GM18508 (cell line): ENCODE measurements around the gene JADE1.

Experiments used
- ATAC-seq: cut with Tn5 transposase; IDR thresholded peaks from one replicate; pipeline ENCODE4 v1.9.1; 2021; ENCODE audit warnings: moderate number of reproducible peaks; ENCODE audit not compliant: insufficient read depth, unreplicated experiment

JADE1 gene

DNA sequence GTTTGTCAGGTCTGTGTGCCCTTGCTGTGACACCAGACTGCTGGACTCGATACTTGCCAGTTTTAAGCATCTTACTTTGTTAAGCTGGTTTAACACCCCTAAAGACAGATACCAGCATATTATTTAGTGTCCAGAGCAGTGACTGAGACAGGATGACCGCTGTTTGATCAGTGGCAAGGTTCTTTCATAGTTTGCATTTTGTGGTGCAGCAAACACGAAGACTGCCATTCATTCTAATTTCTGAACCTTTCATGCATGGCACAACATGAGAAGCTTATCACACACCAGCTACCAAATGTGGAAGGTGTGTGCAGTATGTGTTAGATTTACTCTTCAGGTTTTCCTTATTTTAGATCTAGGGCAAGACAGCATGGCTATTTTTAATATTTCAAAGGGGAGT is 28.2 kb downstream of the JADE1 start:
- ATAC-seq, result no peak

DNA sequence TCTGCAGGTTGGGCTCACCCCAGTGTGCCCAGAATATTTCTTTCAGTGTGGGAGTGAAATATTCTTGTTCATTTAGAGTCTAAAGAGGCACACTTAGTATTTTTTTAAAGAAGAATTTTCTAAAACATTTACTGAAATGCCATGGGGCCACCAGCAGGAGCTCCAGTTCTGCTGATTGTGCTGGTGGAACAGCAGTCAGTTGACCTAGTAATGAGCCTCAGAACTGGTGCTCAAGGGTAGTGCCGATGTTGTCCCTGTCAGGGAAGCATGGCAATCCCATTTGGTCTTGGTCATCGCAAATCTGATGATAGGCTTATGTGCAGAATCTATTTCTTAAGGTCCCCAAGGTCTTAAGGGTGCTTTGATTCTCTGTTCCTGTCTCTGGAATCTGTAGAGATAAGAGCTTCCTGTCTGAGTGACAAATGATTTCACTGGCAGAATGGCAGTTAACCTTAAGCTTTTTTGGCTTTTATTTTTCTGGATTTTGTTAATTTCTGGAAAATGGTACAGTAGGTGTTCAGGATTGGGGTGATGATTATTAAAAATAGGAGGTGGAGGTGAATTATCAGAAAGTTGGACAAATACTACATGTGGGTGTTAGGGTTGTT is 31.3 kb downstream of the JADE1 start:
- no peak for ATAC-seq

GRCh38 chr4:128841402-128841801 is 31.9 kb downstream of the JADE1 start:
- ATAC-seq, result no peak

- no peak for ATAC-seq
Observed at GRCh38 chr4:128844931-128845330, 35.4 kb downstream of the JADE1 start.

- ATAC-seq, result no peak
Observed at GRCh38 chr4:128846063-128846462, 36.6 kb downstream of the JADE1 start.

DNA sequence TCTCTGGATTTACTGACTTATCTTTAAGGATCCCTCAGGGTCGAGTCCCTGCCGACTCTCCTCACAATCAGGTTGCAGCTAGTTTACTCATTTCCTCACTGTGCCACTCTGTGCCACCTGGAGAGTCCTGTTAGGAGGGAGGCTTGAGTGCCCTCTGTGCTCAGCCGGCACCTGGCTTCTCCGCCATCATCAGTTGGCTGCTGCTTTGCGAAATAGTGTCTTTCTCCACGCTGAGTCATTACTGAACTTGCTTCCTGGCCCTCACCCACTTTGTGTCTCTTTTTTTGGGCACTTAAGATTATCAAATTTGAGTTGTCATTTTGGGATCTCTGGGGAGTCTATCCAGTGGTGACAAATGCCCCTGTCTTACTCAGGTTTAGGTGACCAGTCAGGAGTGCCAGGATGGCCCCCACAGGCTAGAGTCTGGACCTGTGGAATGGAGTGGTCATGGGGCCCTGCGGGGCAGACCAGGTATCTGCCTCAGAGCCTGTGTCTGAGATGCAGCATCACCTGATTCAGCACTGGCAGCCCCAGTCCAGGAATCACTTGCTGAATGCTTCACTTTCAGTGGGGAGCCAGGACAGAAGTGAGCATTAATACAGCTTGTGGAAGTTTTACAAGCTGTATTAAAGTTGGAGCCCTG is 37.7 kb downstream of the JADE1 start:
- no peak for ATAC-seq

GRCh38 chr4:128848461-128848860 is 39.0 kb downstream of the JADE1 start:
- no peak for ATAC-seq

GRCh38 chr4:128850252-128850651 is 40.8 kb downstream of the JADE1 start:
- no peak for ATAC-seq

DNA sequence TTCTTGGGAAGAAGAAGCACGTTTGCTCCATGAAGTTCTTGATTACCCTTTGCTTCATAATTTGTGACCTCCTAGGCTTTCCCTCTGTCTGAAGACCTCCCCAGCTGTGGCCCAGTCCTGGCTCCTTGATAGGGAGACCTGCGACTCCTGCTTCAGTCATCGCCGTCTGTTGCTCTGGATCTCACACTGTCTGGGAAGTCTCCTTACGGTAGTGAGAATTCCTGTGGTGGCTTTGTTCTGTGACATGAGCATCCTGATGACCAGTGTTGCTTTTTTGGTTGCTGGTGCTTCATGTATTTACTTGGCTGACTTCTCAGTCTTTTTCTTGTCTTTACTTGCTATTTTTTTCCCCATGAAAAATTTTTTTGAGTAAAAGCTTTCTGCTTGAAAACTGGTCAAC is 44.2 kb downstream of the JADE1 start:
- no peak for ATAC-seq

DNA sequence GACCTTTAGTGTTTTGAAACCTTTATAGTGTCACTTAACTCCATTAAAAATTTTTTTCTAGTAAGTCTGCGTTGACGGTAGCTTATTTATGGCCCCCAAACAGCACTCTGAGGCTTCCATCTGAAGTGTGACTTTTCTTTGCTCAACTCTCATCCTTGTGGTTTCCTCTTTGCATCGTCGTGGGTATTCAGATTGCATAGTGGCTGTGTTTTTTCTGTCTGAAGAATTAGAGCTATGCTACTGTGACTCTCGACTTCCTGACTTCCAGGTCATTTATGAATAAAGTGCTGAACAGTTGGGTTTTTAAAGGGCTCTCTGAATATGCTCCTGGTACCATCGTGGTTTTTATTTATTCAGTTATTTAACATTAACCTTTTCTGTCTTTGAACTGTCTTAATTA is 44.9 kb downstream of the JADE1 start:
- peak; percentile 75 for ATAC-seq

DNA sequence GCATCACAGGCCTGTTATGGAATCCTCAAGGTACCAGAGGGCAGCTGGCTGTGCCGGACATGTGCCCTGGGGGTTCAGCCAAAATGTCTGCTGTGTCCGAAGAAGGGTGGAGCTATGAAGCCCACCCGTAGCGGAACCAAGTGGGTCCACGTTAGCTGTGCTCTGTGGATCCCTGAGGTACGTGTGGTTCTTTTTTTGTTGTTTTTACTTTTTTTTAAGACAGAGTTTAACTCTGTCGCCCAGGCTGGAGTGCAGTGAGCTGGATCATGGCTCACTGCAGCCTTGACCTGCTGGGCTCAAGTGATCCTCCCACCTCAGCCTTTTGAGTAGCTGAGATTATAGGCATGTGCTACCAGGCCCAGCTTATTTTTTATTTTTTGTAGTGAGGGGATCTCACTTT is 46.1 kb downstream of the JADE1 start:
- no peak for ATAC-seq

DNA sequence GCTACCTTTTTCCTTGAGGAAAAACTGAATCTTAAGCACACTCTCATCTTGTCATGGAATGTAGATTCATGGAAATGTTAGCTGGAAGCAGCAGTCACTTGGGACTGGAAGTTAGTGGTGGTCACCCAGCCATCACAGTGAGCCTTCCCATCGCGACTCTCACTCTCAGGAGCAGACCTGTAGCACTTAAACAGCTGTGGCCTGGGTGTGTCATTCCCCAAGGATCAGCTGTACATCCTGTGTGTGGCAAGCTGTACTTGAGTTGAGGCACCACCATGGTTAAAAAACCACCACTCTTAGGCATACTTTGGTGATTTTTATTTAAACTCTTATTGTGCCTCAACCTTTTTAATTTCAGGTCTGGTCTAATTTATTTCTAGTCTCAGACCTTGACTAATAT is 46.7 kb downstream of the JADE1 start:
- no peak for ATAC-seq

DNA sequence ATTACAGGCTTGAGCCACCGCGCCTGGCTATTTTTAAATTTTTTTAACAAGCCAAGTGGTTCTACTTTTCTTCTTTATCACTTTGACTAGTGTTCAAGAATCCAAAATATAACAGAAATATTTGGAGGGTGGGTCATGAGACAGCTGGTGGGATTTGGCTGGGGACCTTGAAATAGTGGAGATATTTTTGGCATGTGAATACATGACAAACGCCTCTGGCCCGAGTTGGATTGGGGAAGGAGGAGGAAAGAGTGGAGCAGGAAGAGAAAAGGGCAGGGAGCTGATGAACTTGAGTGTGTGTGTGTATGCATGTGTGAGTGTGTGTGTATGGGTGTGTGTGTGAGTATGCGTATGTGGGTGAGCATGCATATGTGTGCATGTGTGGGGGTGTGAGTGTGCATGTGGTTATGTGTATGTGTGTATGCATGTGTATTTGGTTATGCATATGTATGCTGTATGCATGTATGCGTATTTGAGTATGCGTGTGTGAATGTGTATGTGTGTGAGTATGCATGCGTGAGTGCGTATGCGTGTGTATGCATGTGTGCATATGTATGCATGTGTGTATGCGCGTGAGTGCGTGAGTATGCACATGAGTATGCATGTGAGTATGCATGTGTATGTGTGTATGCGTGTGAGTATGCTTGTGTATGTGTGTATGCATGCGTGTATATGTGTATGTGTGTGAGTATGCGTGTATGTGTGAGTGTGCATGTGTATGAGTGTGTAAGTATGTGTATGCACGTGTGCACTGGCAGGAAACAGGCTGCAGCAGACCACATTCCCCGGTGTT is 49.6 kb downstream of the JADE1 start:
- no peak for ATAC-seq

DNA sequence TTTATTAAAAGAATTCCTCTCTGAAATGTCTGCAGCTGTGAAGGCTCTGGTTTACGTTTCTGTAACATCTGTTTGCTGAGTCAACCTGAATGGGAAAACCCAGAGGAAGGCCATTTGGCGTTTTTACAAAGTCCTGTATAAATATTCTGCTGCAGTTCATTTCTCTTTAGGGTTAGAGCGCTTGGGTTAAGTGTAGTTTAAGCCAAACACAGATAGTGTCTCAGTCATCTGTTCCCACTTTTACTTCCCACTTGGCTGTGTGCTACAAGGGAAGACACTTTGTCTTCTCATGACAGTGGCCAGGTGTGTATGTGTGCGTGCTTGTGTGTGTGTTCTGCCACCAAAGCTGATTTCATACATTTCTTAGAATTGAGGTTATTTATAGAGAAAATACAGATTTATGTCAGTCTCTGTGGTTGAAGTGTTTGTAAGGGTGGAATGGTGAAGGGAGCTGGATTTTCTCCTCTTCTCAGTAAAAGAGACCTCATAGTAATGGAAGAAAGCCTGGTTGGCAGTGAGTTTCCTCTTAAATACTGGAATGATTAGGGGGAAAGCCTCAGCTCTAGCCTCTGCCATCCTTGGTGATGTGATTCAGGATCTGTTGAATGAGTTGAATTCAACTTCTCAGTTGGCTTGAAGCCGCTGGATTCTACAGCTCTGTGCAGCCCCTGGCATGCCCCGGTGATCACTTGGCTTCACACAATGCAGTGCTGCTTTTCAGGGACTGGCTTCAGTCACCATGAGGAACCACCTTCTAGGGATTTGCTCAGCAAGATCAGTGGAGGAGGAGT is 50.6 kb downstream of the JADE1 start:
- no peak for ATAC-seq

GRCh38 chr4:128861856-128862518 is 52.5 kb downstream of the JADE1 start:
- peak; percentile 19 for ATAC-seq

DNA sequence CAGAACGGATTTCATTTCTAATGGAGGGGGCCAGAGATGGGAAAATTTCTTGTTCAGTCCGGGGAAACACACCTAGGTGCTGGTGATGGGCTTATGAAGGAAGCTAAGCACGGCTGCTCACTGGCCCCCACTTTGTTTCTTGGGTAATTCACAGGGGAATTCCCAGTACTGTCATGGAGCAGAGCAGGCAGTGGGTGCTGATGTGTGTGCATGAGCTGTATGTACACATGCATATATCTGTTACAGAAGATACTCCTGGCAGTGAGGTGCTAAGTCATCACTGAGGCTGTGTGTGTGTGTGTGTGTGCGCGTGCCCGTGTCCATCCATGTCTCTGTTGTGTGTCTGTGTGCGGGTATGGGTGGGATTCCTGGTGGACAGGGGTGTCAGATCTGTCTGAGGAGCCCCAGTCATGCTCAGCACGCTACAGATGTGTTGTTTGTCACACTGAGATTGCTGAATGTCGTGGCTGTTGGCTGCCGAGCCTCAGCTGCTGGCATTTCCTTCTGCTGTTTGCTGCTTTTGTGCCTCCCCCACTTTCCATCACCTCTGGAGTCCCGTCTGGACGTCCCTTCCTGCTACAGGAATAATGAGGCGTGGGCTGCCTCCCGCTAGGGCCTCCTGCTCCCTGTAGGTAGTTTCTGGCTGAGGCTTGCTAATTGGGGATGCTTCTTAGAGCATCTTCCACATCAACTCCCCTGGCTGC is 53.3 kb downstream of the JADE1 start:
- peak; percentile 45 for ATAC-seq

GRCh38 chr4:128863312-128864075 is 54.0 kb downstream of the JADE1 start:
- ATAC-seq, result no peak

GRCh38 chr4:128865132-128865531 is 55.6 kb downstream of the JADE1 start:
- ATAC-seq, result no peak

DNA sequence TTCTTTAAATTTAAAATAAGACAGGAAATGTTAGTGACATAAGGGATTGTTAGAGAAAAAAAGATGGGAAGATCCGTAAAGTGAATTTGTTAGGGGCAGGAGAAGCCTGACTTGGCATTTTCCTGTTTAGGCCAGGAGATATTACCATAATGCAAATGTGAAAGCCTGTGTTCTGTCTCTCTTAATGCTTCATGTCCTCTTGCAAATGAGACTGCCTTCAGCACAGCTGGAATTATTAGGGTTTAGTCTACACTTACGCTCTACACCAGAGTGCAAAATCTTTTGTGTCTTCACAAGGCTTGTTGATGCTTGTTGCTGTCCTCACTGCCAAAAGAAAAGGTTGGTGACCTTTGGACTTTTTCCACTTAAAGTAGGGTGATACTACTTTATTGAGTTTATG is 56.8 kb downstream of the JADE1 start:
- no peak for ATAC-seq
